Measurements from ENCODE around the gene TXNDC5. TPM values are rescaled to one million over a fixed set of nuclear protein-coding genes. Genes with fewer than 3 reads are reported as not detected.

Gene TXNDC5
- total and polyA plus RNA-seq, 9 donors: 88.0 to 272 (median 107) TPM

- Histone ChIP-seq H3K36me3 (no peaks in the 10 kb centered on the region), H3K4me3 (no peak overlapping the region), H3K27me3 (no peaks in the 10 kb centered on the region), H3K4me1 (ENCODE audit: insufficient read depth) (peaks cover 1% of the 10 kb centered on the region), H3K27ac (no peak overlapping the region), H3K9me3 (no peaks in the 10 kb centered on the region)
- TF ChIP-seq POLR2A (IDR thresholded peaks at IDR 0.05) (no peak), CTCF (IDR thresholded peaks at IDR 0.05) (peak in 1 of 3 donors; percentile 7)
- peak in 3 of 5 donors; percentile 21 to 58 (median 42) for DNase-seq
- intact Hi-C loops (cut with DNase I): no loop called here
- WGBS, 3 donors: 16 to 29% (median 19%) methylated on average over 7 of the region's 7 CpGs
Observed at GRCh38 chr6:7846966-7847818, 63.4 kb downstream of the TXNDC5 start.

- Histone ChIP-seq H3K4me1 (ENCODE audit: insufficient read depth) (peaks cover 1% of the 10 kb centered on the region), H3K4me3 (no peak overlapping the region), H3K9me3 (no peaks in the 10 kb centered on the region), H3K27ac (no peak overlapping the region), H3K27me3 (no peaks in the 10 kb centered on the region), H3K36me3 (no peaks in the 10 kb centered on the region)
- 70 to 77% (median 77%) methylated on average over 3 of the region's 3 CpGs for WGBS, 3 donors
- DNase-seq: no peak
- intact Hi-C loops (cut with DNase I): no loop called here
- TF ChIP-seq POLR2A (IDR thresholded peaks at IDR 0.05) (no peak), EP300 (IDR thresholded peaks at IDR 0.05) (no peak), CTCF (IDR thresholded peaks at IDR 0.05) (no peak)
Observed at GRCh38 chr6:7841781-7842468, 68.7 kb downstream of the TXNDC5 start.

- no peak for TF ChIP-seq POLR2A (IDR thresholded peaks at IDR 0.05)
- TF ChIP-seq CTCF (IDR thresholded peaks at IDR 0.05): no peak
- TF ChIP-seq EP300 (IDR thresholded peaks at IDR 0.05): no peak
- WGBS, 3 donors: 95 to 97% (median 96%) methylated on average over 4 of the region's 4 CpGs
- Histone ChIP-seq H3K36me3 (no peaks in the 10 kb centered on the region), H3K27me3 (no peaks in the 10 kb centered on the region), H3K9me3 (no peaks in the 10 kb centered on the region), H3K4me3 (no peak overlapping the region), H3K27ac (no peak overlapping the region), H3K4me1 (ENCODE audit: insufficient read depth) (peaks cover 8% of the 10 kb centered on the region)
- intact Hi-C loops (cut with DNase I): no loop called here
- no peak for DNase-seq
Observed at GRCh38 chr6:7836371-7837026, 74.1 kb downstream of the TXNDC5 start.

- Histone ChIP-seq H3K4me3 (no peak overlapping the region), H3K27me3 (no peaks in the 10 kb centered on the region), H3K36me3 (no peaks in the 10 kb centered on the region), H3K4me1 (ENCODE audit: insufficient read depth) (peaks cover 9% of the 10 kb centered on the region), H3K9me3 (no peaks in the 10 kb centered on the region), H3K27ac (no peak overlapping the region)
- TF ChIP-seq POLR2A (IDR thresholded peaks at IDR 0.05) (no peak), EP300 (IDR thresholded peaks at IDR 0.05) (no peak), CTCF (IDR thresholded peaks at IDR 0.05) (no peak)
- no peak for DNase-seq
- intact Hi-C loops (cut with DNase I): no loop called here
- 7 to 12% (median 12%) methylated on average over 4 of the region's 4 CpGs for WGBS, 3 donors
Observed at GRCh38 chr6:7833751-7834070, 76.9 kb downstream of the TXNDC5 start.
